Measurements from ENCODE around the gene PLCG2. TPM values are rescaled to one million over a fixed set of nuclear protein-coding genes. Genes with fewer than 3 reads are reported as not detected.

Gene PLCG2
- total and polyA plus RNA-seq, 2 of the 8 experiments (the other 6 are each of a cell fraction or from before 2014, with no cell fraction given), result 6.1 to 6.9 TPM

DNA sequence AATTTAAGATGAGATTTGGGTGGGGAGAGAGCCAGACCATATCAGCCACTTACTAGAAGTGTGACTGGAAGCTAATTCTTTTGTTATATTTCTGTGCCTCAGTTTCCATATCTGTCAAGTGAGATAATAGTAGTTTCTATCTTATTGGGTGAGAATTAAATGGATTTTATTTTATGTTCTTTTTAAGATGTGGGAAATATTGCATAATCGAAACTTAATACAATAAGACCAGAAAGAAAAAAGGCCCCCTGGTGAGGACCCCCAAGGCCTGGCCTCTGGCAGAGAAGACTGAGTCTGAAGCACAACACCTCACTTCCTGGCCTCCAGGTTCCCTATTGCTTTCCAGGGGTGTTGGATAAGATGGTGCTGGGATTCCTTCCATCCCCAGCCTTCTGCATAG, 13.7 kb downstream of the PLCG2 start:
- Histone ChIP-seq H2BK120ac (replicated peaks; ENCODE audit: low read depth, low read length) (no peak overlapping the region), H4K8ac (ENCODE audit: extremely low read depth, insufficient read depth, low read length) (no peak overlapping the region), H3K79me2 (ENCODE audit: control insufficient read depth in 1 of 2, insufficient read depth in 2 of 2, low read length in 2 of 2) (no peaks in the 10 kb centered on the region), H2BK20ac (ENCODE audit: low read length) (no peak overlapping the region), H3K56ac (replicated peaks; ENCODE audit: insufficient read length, low read depth, low read length) (no peak overlapping the region), H2AK5ac (ENCODE audit: low read depth, low read length) (no peak overlapping the region), H2BK12ac (ENCODE audit: low read depth, low read length) (no peak overlapping the region), H3K79me1 (ENCODE audit: low read depth, low read length) (no peaks in the 10 kb centered on the region), H3K9ac (replicated peaks in 1 of 4; ENCODE audit: extremely low read depth in 1 of 4, low read depth in 3 of 4, low read length in 3 of 4) (no peak overlapping the region), H2AFZ (ENCODE audit: low read length) (no peak overlapping the region), H3K27ac (ENCODE audit: low read depth, low read length) (no peak overlapping the region), H3K4me2 (ENCODE audit: insufficient read depth in 1 of 2, low read depth in 2 of 2, low read length in 2 of 2) (no peak overlapping the region), H3K14ac (ENCODE audit: insufficient read length) (no peak overlapping the region), H4K20me1 (replicated peaks in 1 of 2; ENCODE audit: control insufficient read depth in 1 of 2, insufficient read depth in 2 of 2, low read length in 2 of 2) (no peaks in the 10 kb centered on the region), H3K23ac (ENCODE audit: insufficient read length) (no peak overlapping the region), H3K18ac (ENCODE audit: extremely low read depth, low read length) (no peak overlapping the region), H3K23me2 (ENCODE audit: low read depth, low read length) (no peaks in the 10 kb centered on the region), H3K36me3 (ENCODE audit: control insufficient read depth in 2 of 4, insufficient read depth in 4 of 4, low read length in 3 of 4) (no peaks in the 10 kb centered on the region), H3K4me3 (ENCODE audit: extremely low read depth in 1 of 4, insufficient read depth in 2 of 4, low read depth in 3 of 4, low read length in 4 of 4) (no peak overlapping the region), H3K9me3 (ENCODE audit: insufficient read depth in 2 of 2, low read depth in 1 of 2, low read length in 1 of 2) (no peaks in the 10 kb centered on the region), H3K4ac (replicated peaks; ENCODE audit: insufficient read length, low read depth, low read length) (no peak overlapping the region), H2BK5ac (ENCODE audit: low read depth, low read length) (no peak overlapping the region), H3K4me1 (replicated peaks in 1 of 4; ENCODE audit: control insufficient read depth in 3 of 4, insufficient read depth in 4 of 4, low read length in 3 of 4) (no peaks in the 10 kb centered on the region), H3K27me3 (replicated peaks in 1 of 4; ENCODE audit: control insufficient read depth in 3 of 4, extremely low read depth in 1 of 4, insufficient read depth in 3 of 4, low read length in 3 of 4) (no peaks in the 10 kb centered on the region), H4K91ac (replicated peaks; ENCODE audit: insufficient read length, low read length) (no peak overlapping the region), H4K5ac (ENCODE audit: insufficient read length, low read depth, low read length) (no peak overlapping the region), H2BK15ac (ENCODE audit: low read length) (no peak overlapping the region)
- WGBS, 2 experiments (ENCODE audit: extremely low coverage in 1 of 2, insufficient coverage in 1 of 2, insufficient read length in 1 of 2, insufficient replicate concordance in 2 of 2, low coverage in 1 of 2, low lambda C conversion rate in 2 of 2, missing lambda C conversion rate in 1 of 2), result 92% methylated on average over 1 of the region's 1 CpG; no CpG with 5 or more reads in 1 of the 2 experiments
- TF ChIP-seq SAP30 (IDR thresholded peaks at IDR 0.05; ENCODE audit: insufficient read depth, insufficient replicate concordance, low read length), result no peak
- no peak for DNase-seq (ENCODE audit: low read depth in 1 of 2, low spot score in 2 of 2)
- POLR2A ChIA-PET (ENCODE audit: partially characterized antibody), result interaction anchor here (0.9 kb wide), 1 partner anchor 16 kb away, joined by 3 read pairs; no protein-coding TSS in a partner anchor
- FAIRE-seq, result no peak
- CTCF ChIA-PET (ENCODE audit: partially characterized antibody), result interaction anchor here (0.7 to 1.2 kb wide), 3 partner anchors 8 to 256 kb away, joined by 3 read pairs; no protein-coding TSS in a partner anchor
